Thoracic aorta (tissue), 2 donors: ENCODE measurements around the gene DTX3. TPM values are rescaled to one million over a fixed set of nuclear protein-coding genes. Genes with fewer than 3 reads are reported as not detected.
"Not testable (repeated sequence)": the region's sequence is repeated elsewhere in the genome, so short reads cannot be mapped to it uniquely, and the experiment has no call there.

ENCODE experiments used
- ATAC-seq: fragments of 150-250 bp; one replicate; pipeline ENCODE4 v1.8.0; 2017; ENCODE audit warnings: low read depth; ENCODE audit not compliant: insufficient number of reproducible peaks, low FRiP score
- DNase-seq: peaks from one replicate; pipeline ENCODE4 v3.0.0-alpha.2; 2020; ENCODE audit warnings: low spot score
- H3K27ac ChIP-seq, 2 donors: fragments of 200-600 bp; sonication (generic); 1 replicate in 1 of 2; 2 replicates in 1 of 2; pipeline ENCODE4 v1.5.1; 2016; ENCODE audit warnings: mild to moderate bottlenecking in 2 of 2, moderate library complexity in 2 of 2
- H3K27me3 ChIP-seq: fragments of 200-600 bp; sonication (generic); replicated peaks from 2 replicates; pipeline ENCODE4 v1.6.0; 2016; ENCODE audit warnings: mild to moderate bottlenecking; ENCODE audit not compliant: insufficient read depth
- H3K36me3 ChIP-seq: fragments of 200-600 bp; sonication (generic); one replicate; pipeline ENCODE4 v1.5.1; 2016
- H3K4me1 ChIP-seq, 2 donors: fragments of 200-600 bp; sonication (generic); 1 replicate in 1 of 2; 2 replicates in 1 of 2; pipeline versions ENCODE4 v1.5.1 to v1.6.0; 2016; ENCODE audit warnings: low read depth in 2 of 2, mild to moderate bottlenecking in 1 of 2; ENCODE audit not compliant: control insufficient read depth in 1 of 2
- H3K4me3 ChIP-seq: fragments of 200-600 bp; sonication (generic); 2 replicates; pipeline ENCODE4 v1.5.1; 2016; ENCODE audit warnings: mild to moderate bottlenecking
- H3K9me3 ChIP-seq: fragments of 200-600 bp; sonication (generic); 2 replicates; pipeline ENCODE4 v1.5.1; 2016
- CTCF ChIP-seq: fragments of 200-600 bp; sonication (generic); IDR thresholded peaks from one replicate; pipeline ENCODE4 v1.5.1; 2019; ENCODE audit warnings: antibody characterized with exemption
- total RNA-seq, 2 donors: library from RNA; depleted of rRNA; stranded (reverse); fragments of >200 nt; gene quantifications; one replicate each; pipeline versions ENCODE4 v1.1.0 to v1.2.3, GENCODE V29; 2016

The DTX3 gene
- total RNA-seq, 2 donors from 2014 or later = 37.9 to 55.1 TPM

- no peak for DNase-seq
Measured at GRCh38 chr12:57632958-57633840, 28.6 kb downstream of the DTX3 start, which contains the start of gene B4GALNT1. Gene B4GALNT1, minus strand, starts transcription at chr12:57633201. Its CDS starts 1,069 bp downstream, at chr12:57632132.

GRCh38 chr12:57636731-57637130 lies 32.1 kb downstream of the DTX3 start:
- H3K36me3 ChIP-seq, H3K4me3 ChIP-seq, H3K27ac ChIP-seq, H3K9me3 ChIP-seq, H3K27me3 ChIP-seq, ATAC-seq, DNase-seq: not testable (repeated sequence)
- H3K4me1 ChIP-seq = peaks cover 5 to 14% of the 10 kb centered on the region in 2 donors

More at GRCh38 chr12:57632958-57633840, 28.6 kb downstream of the DTX3 start, which contains the start of gene B4GALNT1:
- no peaks in the 10 kb centered on the region for H3K36me3 ChIP-seq
- TF ChIP-seq CTCF = peak; percentile 93
- no peak for ATAC-seq
- H3K27me3 ChIP-seq = no peaks in the 10 kb centered on the region
- H3K27ac ChIP-seq = no peak within 1 kb of the TSS
- no peaks in the 10 kb centered on the region for H3K9me3 ChIP-seq
- H3K4me1 ChIP-seq = peaks cover 7 to 17% of the 10 kb centered on the region in 2 donors
- peak within 1 kb of the TSS; percentile 78 for H3K4me3 ChIP-seq

- Histone ChIP-seq H3K4me3 (no peak overlapping the region), H3K36me3 (no peaks in the 10 kb centered on the region), H3K27ac (no peak overlapping the region), H3K9me3 (no peaks in the 10 kb centered on the region), H3K27me3 (peaks cover 8% of the 10 kb centered on the region), H3K4me1 (peaks cover 0 to 8% of the 10 kb centered on the region in 2 donors)
- no peak for TF ChIP-seq CTCF
- DNase-seq (no peak), ATAC-seq (no peak)
Measured at GRCh38 chr12:57637364-57637763, 32.7 kb downstream of the DTX3 start.

GRCh38 chr12:57638096-57638495 lies 33.5 kb downstream of the DTX3 start:
- H3K4me1 ChIP-seq = peaks cover 0 to 5% of the 10 kb centered on the region in 2 donors

GRCh38 chr12:57640175-57641042 lies 35.8 kb downstream of the DTX3 start:
- DNase-seq = no peak
- Histone ChIP-seq H3K27ac (no peak overlapping the region), H3K9me3 (no peaks in the 10 kb centered on the region), H3K4me3 (no peak overlapping the region), H3K27me3 (peaks cover 8% of the 10 kb centered on the region), H3K36me3 (no peaks in the 10 kb centered on the region), H3K4me1 (no peaks in the 10 kb centered on the region)
- no peak for ATAC-seq
- no peak for TF ChIP-seq CTCF

More at GRCh38 chr12:57638096-57638495, 33.5 kb downstream of the DTX3 start:
- Histone ChIP-seq H3K36me3 (no peaks in the 10 kb centered on the region), H3K9me3 (no peaks in the 10 kb centered on the region), H3K4me3 (no peak overlapping the region), H3K27ac (no peak overlapping the region), H3K27me3 (peaks cover 8% of the 10 kb centered on the region)
- DNase-seq = no peak
- no peak for TF ChIP-seq CTCF
- no peak for ATAC-seq
